Anterior cingulate cortex (tissue), 58 donors: ENCODE results near the gene JDP2.
"Not testable (repeated sequence)": the region's sequence is repeated elsewhere in the genome, so short reads cannot be mapped to it uniquely, and the experiment has no call there.

Experiments used
- DNase-seq, 58 donors: peaks; one replicate each; lab custom pipeline; 2025; lab: John Stamatoyannopoulos, UW

Gene JDP2, protein sequence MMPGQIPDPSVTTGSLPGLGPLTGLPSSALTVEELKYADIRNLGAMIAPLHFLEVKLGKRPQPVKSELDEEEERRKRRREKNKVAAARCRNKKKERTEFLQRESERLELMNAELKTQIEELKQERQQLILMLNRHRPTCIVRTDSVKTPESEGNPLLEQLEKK

GRCh38 chr14:75427482-75428229 is at the start of gene JDP2:
Gene JDP2 (plus strand): TSS chr14:75428022. CDS start chr14:75437921, 9,899 bp downstream.
- DNase-seq, result peak in 55 of 58 donors; percentile 43 to 93 (median 81)

DNA sequence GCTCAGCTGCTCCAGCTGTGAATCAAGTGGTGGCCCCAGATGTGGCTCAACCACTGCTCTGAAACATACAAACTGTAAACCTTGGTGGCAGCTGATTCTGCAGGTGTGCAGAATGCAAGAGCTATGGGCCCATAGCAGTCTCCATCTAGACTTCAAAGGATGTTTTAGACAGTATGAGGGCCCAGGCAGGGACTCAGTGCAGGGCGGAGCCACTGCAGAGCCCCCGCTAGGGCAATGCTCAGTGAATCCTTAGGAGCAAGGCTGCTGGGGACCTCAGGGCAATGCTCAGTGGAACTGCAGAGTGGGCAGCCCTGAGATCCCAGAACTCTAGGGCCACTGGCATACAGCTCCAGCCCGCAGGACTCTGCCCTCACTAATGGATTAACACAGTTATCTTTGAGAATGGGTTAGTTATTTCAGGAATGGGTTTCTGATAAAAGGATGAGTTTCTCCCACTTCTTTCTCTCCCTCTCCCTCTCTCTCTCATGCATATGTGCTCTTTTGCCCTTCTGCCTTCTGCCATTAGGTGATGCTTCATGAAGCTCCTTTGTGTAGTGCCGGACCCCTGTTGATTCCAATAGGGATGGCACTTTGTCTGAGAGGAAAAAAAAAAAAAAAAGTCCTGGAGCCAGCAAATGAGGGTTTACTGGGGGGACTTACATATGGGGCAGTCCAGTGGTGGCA is 48.4 kb upstream of the JDP2 start:
- DNase-seq, result no peak

DNA sequence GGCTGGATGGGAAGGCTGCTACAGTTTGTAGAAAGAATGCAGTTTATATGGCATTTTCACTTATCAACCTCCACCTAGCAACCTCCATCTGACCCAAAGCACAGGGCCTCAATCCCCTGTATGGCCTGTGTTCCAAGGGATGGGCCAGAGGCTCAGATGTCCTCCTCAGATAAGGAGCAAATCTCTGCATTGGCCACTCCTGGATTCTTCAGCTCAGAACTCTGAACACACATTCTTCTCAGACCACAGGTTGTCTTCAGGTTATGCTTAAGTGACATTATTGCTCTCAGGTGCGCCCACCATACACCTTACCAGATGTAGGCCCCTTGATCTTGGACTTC is 47.9 kb upstream of the JDP2 start:
- no peak for DNase-seq

DNA sequence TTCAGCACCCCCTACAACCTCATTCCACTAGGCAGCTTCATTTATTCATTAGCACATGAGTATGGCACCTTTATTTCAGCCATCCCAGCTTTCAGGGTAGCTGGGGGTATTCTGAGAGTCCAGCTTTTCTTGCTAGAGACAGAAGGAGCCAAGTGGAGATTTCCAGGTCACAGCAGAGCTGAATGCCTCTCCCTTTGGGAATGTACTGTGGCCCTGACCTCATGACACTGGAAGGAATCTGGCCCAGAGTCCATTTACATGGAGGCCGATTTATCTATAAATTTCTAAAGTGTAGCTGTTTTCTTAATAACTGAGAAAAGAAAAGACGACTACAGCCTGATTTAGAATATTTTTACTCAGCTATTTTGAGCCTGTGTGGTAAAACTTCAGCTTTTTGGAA is 47.2 kb upstream of the JDP2 start:
- no peak for DNase-seq

GRCh38 chr14:75381642-75382041 is 46.2 kb upstream of the JDP2 start:
- DNase-seq, result no peak

DNA sequence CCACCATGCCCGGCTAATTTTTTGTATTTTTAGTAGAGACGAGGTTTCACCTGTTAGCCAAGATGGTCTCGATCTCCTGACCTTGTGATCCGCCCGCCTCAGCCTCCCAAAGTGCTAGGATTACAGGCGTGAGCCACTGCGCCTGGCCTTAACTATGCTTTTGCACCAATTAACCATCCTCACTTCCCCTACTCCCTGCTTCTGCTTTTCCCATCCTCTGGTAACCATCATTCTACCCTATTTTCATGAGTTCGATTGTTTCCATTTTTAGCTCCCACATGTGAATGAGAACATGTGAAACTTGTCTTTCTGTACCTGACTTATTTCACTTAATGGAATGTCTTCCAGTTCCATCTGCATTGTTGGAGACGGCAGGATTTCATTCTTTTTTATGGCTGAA is 44.6 kb upstream of the JDP2 start:
- DNase-seq, result not testable (repeated sequence)

GRCh38 chr14:75383721-75384120 is 44.1 kb upstream of the JDP2 start:
- DNase-seq, result no peak

- no peak for DNase-seq
Observed at GRCh38 chr14:75389679-75390078, 38.1 kb upstream of the JDP2 start.

GRCh38 chr14:75390183-75390582 is 37.6 kb upstream of the JDP2 start:
- no peak for DNase-seq

DNA sequence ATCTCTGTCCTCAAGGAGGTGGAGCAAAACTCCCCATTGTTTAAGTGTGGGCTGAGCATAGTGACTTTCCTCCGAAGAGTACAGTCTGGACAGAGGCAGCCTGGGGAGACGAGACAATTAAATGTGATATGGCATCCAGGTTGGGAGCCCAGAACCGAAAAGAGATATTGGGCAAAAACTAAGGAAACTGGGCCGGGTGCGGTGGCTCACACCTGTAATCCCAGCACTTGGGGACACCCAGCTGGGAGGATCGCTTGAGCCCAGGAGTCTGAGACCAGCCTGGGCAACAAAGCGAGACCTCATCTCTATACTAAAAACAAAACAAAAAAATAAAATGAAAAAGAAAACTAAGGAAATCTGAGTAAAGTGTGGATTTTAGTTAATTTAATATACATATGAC is 35.9 kb upstream of the JDP2 start:
- DNase-seq, result no peak

GRCh38 chr14:75392686-75393641 is 34.9 kb upstream of the JDP2 start:
- no peak for DNase-seq

GRCh38 chr14:75393794-75394193 is 34.0 kb upstream of the JDP2 start:
- DNase-seq, result no peak

DNA sequence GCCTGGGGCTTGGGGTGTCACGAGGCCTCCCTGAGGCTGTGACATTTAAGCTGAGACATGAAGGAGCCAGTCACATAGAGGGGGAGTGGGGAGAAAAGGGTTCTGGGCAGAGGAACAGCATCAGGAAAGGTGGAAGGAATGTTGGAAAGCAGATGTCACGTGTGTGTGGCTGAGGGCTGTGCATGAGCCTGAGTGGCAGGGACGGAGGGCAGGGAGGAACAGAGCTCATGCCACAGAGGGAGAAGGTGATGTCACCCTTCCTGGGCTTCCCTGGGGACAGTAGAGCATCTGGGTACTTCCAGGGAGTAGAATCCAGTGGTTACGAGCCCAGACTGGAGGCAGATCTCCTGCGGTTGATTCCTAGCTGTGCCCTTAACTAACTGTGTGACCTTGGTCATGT is 32.0 kb upstream of the JDP2 start:
- DNase-seq, result no peak

- no peak for DNase-seq
Observed at GRCh38 chr14:75399321-75399720, 28.5 kb upstream of the JDP2 start.

DNA sequence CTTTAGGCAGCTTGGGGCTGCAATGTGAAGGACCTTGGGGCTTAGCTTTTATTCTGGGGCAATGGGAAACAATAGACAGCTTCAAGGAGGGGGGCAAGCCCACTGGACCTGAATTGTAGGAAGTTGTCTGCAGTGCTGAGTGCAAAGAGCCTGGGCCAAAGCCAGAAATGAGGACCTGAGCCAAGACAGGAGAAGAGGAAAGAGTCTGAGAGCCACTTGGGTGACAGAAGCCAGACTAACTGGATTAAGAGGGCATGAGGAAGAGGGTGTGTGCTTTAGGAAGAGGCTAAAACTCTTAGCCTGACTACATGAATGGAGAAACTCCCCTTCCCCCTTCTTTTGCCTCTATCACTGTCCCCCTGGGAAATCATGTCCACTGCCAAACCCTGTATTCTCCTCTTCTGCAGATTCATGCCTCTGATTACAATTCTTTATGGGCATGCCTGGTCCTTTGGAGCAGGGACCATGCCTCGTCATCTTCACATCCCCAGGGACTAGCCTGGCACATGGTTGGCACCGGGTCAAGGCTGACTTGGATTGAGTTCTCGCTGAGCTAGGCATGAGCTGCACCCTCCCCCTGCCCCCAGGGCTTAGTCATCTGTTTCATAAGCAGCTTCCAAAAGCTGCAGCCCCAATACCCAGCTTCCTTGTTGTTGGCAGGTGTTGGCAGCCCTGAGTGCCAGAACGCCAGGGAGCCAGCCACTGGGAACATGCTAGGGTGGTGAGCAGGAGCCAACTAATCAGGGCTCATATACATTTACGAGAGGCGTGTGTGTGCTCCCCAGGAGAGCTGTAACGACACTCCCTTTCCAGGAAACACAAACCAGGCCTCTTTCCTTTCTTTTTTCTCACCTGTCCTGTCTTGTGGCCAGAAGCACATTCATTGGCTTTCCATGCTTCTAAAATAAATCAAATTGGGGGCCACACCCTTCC is 27.7 kb upstream of the JDP2 start:
- peak in 57 of 58 donors; percentile 6 to 93 (median 73) for DNase-seq

DNA sequence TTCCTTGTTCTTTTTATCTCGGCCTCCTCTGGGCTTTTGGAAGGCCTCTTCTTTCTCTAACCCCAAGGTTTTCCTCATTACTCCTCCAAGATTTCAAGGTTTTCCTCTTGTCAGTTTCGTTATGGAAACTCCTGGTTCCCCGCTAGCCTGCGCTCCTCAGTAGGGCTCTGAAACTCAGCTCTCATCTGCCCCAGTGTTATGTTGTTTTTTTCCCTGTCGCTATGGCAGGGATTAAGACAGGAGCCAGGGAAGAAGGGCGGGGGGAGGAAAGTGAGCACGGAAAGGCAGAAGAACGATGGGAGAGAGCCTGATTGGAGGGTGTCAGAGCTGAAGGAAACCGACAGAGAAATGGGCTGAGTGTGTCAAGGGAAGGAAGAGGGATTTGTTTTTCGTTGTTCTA is 26.5 kb upstream of the JDP2 start:
- DNase-seq, result peak in 19 of 58 donors; percentile 4 to 54 (median 14)

DNA sequence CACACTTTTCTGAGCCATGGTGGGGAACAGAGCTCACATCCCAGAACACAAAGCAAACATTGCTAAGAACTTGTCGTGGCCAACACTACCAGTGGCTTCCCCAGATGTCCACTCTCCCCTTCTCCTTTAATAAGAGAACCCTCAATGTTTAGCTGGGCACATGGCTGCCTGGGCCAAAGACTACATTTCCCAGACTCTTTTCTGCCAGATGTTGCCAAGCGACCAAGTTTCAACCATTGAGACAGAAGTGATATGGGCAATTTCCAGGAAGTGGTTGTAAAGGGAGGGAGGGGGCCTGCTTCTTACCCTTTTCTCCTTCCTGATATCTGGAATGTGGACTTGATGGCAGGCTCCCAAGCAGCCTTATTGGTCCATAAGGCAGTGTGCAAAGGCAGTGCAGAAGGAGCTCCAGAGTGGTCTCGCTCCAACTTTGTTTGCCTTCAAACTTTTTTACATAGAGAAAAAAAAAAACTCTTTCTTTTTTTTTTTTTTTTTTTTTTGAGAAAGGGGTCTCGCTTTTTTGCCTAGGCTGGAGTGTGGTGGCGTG is 24.9 kb upstream of the JDP2 start:
- no peak for DNase-seq

GRCh38 chr14:75404847-75405246 is 23.0 kb upstream of the JDP2 start:
- no peak for DNase-seq

DNA sequence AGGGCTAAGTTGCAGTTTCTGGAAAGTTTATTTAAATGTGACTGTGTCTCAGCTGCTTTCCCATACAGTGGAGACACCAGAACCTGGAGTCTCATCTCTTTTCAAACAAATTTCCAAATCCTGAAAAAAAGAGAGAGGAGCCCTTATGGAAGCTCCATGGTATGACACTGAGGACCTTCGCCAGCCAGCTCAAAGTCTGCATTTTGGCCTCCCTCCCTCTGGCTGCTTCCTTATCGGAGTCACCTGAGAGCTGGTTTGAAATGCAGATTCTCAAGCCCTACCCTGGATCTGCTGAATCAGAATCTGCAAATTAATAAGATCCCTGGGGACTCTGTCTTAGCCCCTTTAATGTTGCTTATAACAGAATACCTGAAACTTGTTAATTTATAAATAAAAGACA is 21.7 kb upstream of the JDP2 start:
- DNase-seq, result no peak
